Activated naive CD4-positive, alpha-beta T cell treated with anti-CD3 and anti-CD28 coated beads, Interleukin-2, amount 50 U/mL, for 72 hours (primary cell): ENCODE measurements around the gene ELOVL6. TPM values are rescaled to one million over a fixed set of nuclear protein-coding genes. Genes with fewer than 3 reads are reported as not detected.
"Not testable (repeated sequence)": the region's sequence is repeated elsewhere in the genome, so short reads cannot be mapped to it uniquely, and the experiment has no call there.

Experiments
- ATAC-seq, 2 donors: fragments of 150-1000 bp; cut with Tn5 transposase; 2 replicates each; pipeline ENCODE4 v1.10.0; 2021; ENCODE audit warnings: mild to moderate bottlenecking in 2 of 2, moderate library complexity in 2 of 2
- DNase-seq, 2 donors: peaks; one replicate each; pipeline ENCODE4 v3.0.0; 2021 to 2022; ENCODE audit warnings: low spot score in 2 of 2
- H3K27ac Mint-ChIP-seq, 2 donors: one replicate each; pipeline ENCODE4 v1.8.0; 2022; ENCODE audit warnings: mild to moderate bottlenecking in 2 of 2, mixed read lengths in 2 of 2
- H3K36me3 Mint-ChIP-seq, 2 donors: one replicate each; pipeline ENCODE4 v1.8.0; 2022; ENCODE audit warnings: mixed read lengths in 2 of 2
- H3K9me3 Mint-ChIP-seq, 2 donors: one replicate each; pipeline ENCODE4 v1.8.0; 2022; ENCODE audit warnings: mixed read lengths in 2 of 2
- total RNA-seq, 2 donors: library from RNA; stranded (reverse); gene quantifications; one replicate each; pipeline ENCODE4 v1.2.3, GENCODE V29; 2022

ELOVL6 gene
- total RNA-seq, 2 donors from 2014 or later: 5.6 to 8.9 TPM

GRCh38 chr4:110202024-110202423 lies 3.6 kb upstream of the ELOVL6 start:
- H3K27ac Mint-ChIP-seq: no peak overlapping the region
- DNase-seq (no peak), ATAC-seq (no peak)
- H3K9me3 Mint-ChIP-seq: no peaks in the 10 kb centered on the region
- no peaks in the 10 kb centered on the region for H3K36me3 Mint-ChIP-seq

GRCh38 chr4:110201502-110201901 lies 3.1 kb upstream of the ELOVL6 start:
- no peaks in the 10 kb centered on the region for H3K9me3 Mint-ChIP-seq
- no peak for DNase-seq
- no peak overlapping the region for H3K27ac Mint-ChIP-seq
- H3K36me3 Mint-ChIP-seq: no peaks in the 10 kb centered on the region
- no peak for ATAC-seq

- DNase-seq (no peak), ATAC-seq (no peak)
These were observed 2.3 kb upstream of the ELOVL6 start for GRCh38 chr4:110200689-110201088.

GRCh38 chr4:110198049-110198434 lies 373 bp downstream of the ELOVL6 start:
- Mint-ChIP-seq H3K36me3 (peaks cover 7 to 8% of the 10 kb centered on the region in 2 donors), H3K27ac (peak overlapping the region; percentile 96 to 97), H3K9me3 (no peaks in the 10 kb centered on the region)
- no peak for DNase-seq
- ATAC-seq: no peak

More at GRCh38 chr4:110200689-110201088, 2.3 kb upstream of the ELOVL6 start:
- no peak overlapping the region for H3K27ac Mint-ChIP-seq
- peaks cover 5% of the 10 kb centered on the region in 2 donors for H3K36me3 Mint-ChIP-seq
- H3K9me3 Mint-ChIP-seq: no peaks in the 10 kb centered on the region

- no peaks in the 10 kb centered on the region for H3K9me3 Mint-ChIP-seq
- peak; percentile 6 to 36 for ATAC-seq
- H3K36me3 Mint-ChIP-seq: peaks cover 7 to 8% of the 10 kb centered on the region in 2 donors
- peak; percentile 48 to 59 for DNase-seq
- peak overlapping the region; percentile 96 to 97 for H3K27ac Mint-ChIP-seq
These were observed 829 bp downstream of the ELOVL6 start for GRCh38 chr4:110197529-110198042.

GRCh38 chr4:110196871-110197528 lies 1.4 kb downstream of the ELOVL6 start:
- Mint-ChIP-seq H3K36me3 (peaks cover 7 to 8% of the 10 kb centered on the region in 2 donors), H3K27ac (peak overlapping the region; percentile 96 to 97), H3K9me3 (no peaks in the 10 kb centered on the region)
- ATAC-seq (peak; percentile 32 to 49), DNase-seq (peak; percentile 62 to 68)

- ATAC-seq (peak; percentile 36 to 52), DNase-seq (peak; percentile 42 to 75)
- peaks cover 7 to 8% of the 10 kb centered on the region in 2 donors for H3K36me3 Mint-ChIP-seq
- H3K27ac Mint-ChIP-seq: peak overlapping the region; percentile 97
- no peaks in the 10 kb centered on the region for H3K9me3 Mint-ChIP-seq
These were observed 2.1 kb downstream of the ELOVL6 start for GRCh38 chr4:110196206-110196870.

GRCh38 chr4:110195561-110196205 lies 2.7 kb downstream of the ELOVL6 start:
- no peak for ATAC-seq
- peak in 1 of 2 donors; percentile 17 for DNase-seq
- peaks cover 7 to 8% of the 10 kb centered on the region in 2 donors for H3K36me3 Mint-ChIP-seq

GRCh38 chr4:110193822-110194761 lies 4.3 kb downstream of the ELOVL6 start:
- DNase-seq: peak; percentile 62 to 80
- Mint-ChIP-seq H3K27ac (peak overlapping the region; percentile 36 to 80), H3K36me3 (peaks cover 7 to 8% of the 10 kb centered on the region in 2 donors), H3K9me3 (no peaks in the 10 kb centered on the region)
- ATAC-seq: peak; percentile 82 to 83

More at GRCh38 chr4:110195561-110196205, 2.7 kb downstream of the ELOVL6 start:
- Mint-ChIP-seq H3K27ac (peak overlapping the region; percentile 97), H3K9me3 (no peaks in the 10 kb centered on the region)

- peak overlapping the region in 1 of 2 donors; percentile 80 for H3K27ac Mint-ChIP-seq
- not testable (repeated sequence) for H3K36me3 Mint-ChIP-seq, ATAC-seq, DNase-seq, H3K9me3 Mint-ChIP-seq
These were observed 5.1 kb downstream of the ELOVL6 start for GRCh38 chr4:110193287-110193686.

- Mint-ChIP-seq H3K36me3 (no peaks in the 10 kb centered on the region), H3K9me3 (no peaks in the 10 kb centered on the region), H3K27ac (no peak overlapping the region)
- DNase-seq (no peak), ATAC-seq (no peak)
These were observed 8.2 kb downstream of the ELOVL6 start for GRCh38 chr4:110190249-110190648.

GRCh38 chr4:110188113-110188512 lies 10.3 kb downstream of the ELOVL6 start:
- no peak overlapping the region for H3K27ac Mint-ChIP-seq
- DNase-seq: no peak
- peaks cover 0 to 5% of the 10 kb centered on the region in 2 donors for H3K36me3 Mint-ChIP-seq
- ATAC-seq: no peak
- H3K9me3 Mint-ChIP-seq: no peaks in the 10 kb centered on the region

GRCh38 chr4:110184791-110185155 lies 13.6 kb downstream of the ELOVL6 start:
- peaks cover 0 to 6% of the 10 kb centered on the region in 2 donors for H3K36me3 Mint-ChIP-seq
- ATAC-seq (no peak), DNase-seq (no peak)
- H3K9me3 Mint-ChIP-seq: no peaks in the 10 kb centered on the region
- no peak overlapping the region for H3K27ac Mint-ChIP-seq

GRCh38 chr4:110184140-110184790 lies 14.2 kb downstream of the ELOVL6 start:
- Mint-ChIP-seq H3K9me3 (no peaks in the 10 kb centered on the region), H3K36me3 (peaks cover 0 to 6% of the 10 kb centered on the region in 2 donors), H3K27ac (no peak overlapping the region)
- peak in 1 of 2 donors; percentile 49 for ATAC-seq
- DNase-seq: no peak

- no peak for ATAC-seq
- Mint-ChIP-seq H3K9me3 (no peaks in the 10 kb centered on the region), H3K36me3 (peaks cover 0 to 6% of the 10 kb centered on the region in 2 donors), H3K27ac (no peak overlapping the region)
- DNase-seq: no peak
These were observed 14.8 kb downstream of the ELOVL6 start for GRCh38 chr4:110183643-110184042.

GRCh38 chr4:110183058-110183457 lies 15.4 kb downstream of the ELOVL6 start:
- Mint-ChIP-seq H3K36me3 (peaks cover 0 to 6% of the 10 kb centered on the region in 2 donors), H3K27ac (no peak overlapping the region), H3K9me3 (no peaks in the 10 kb centered on the region)
- DNase-seq: no peak
- no peak for ATAC-seq
